T-helper 22 cell (primary cell): ENCODE data around the gene B3GALT6.
A peak's percentile ranks its signal among the peaks of the same experiment; 100 is the strongest.
"Not testable (repeated sequence)": the region's sequence is repeated elsewhere in the genome, so short reads cannot be mapped to it uniquely, and the experiment has no call there.

Source experiments
- DNase-seq: peaks from one replicate; pipeline ENCODE4 v3.0.0-alpha.2; 2020; ENCODE audit warnings: low read depth

Gene B3GALT6

GRCh38 chr1:1244192-1244811 lies 12.3 kb downstream of the B3GALT6 start:
- no peak for DNase-seq

GRCh38 chr1:1245178-1245816 lies 13.3 kb downstream of the B3GALT6 start:
- no peak for DNase-seq

GRCh38 chr1:1245817-1246576 lies 14.0 kb downstream of the B3GALT6 start:
- DNase-seq, result no peak

- DNase-seq, result no peak
Measured at GRCh38 chr1:1246577-1247340, 14.7 kb downstream of the B3GALT6 start, which contains the start of gene C1QTNF12. TSS of gene C1QTNF12 (minus strand) at chr1:1246722. CDS start at chr1:1246690, 32 bp downstream.

DNA sequence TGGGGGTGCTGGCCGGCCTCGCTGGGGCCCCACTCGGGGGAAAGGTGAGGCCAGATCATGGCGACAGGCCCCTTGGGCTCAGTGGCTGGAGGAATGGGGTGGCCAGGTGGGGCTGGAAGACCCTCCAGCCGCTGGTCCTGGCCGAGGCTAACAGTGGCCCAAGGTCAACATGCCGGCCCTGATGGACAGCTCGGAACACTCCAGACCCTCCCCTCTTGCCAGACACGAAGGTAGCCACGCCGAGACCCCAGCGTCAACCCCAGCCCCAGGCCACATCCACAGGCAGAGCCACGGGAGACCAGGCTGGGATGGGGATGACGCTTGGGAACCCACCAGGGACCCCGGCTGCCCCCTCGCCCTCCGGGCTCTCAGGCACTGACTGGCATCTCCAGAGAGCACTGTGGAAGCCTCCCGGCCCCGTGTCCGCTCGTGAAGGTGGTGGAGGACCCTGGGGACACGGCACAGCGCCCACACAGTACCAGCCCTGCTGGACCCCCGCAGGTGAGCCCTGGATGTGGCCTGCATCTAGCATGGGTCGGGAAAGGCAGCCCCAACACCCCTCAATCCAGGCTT lies 15.4 kb downstream of the B3GALT6 start:
- DNase-seq, result no peak

DNA sequence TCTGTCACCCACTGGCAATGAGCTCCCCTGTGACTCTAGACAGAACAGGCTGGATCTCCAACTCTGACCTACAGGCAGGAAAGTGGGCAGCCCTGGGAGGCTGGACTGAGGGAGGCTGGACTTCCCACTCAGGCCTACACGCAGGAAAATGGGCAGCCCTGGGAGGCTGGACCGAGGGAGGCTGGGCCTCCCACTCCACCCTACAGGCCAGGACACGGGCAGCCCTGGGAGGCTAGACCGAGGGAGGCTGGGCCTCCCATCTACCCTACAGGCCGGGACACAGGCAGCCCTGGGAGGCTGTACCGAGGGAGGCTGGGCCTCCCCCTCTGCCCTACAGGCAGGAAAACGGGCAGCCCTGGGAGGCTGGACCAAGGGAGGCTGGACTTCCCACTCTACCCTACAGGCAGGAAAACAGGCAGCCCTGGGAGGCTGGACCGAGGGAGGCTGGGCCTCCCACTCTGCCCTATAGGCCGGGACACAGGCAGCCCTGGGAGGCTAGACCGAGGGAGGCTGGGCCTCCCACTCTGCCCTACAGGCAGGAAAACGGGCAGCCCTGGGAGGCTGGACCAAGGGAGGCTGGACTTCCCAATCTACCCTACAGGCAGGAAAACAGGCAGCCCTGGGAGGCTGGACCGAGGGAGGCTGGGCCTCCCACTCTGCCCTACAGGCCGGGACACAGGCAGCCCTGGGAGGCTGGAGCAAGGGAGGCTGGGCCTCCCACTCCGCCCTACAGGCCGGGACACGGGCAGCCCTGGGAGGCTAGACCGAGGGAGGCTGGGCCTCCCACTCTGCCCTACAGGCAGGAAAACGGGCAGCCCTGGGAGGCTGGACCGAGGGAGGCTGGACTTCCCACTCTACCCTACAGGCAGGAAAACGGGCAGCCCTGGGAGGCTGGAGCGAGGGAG lies 16.2 kb downstream of the B3GALT6 start:
- not testable (repeated sequence) for DNase-seq

DNA sequence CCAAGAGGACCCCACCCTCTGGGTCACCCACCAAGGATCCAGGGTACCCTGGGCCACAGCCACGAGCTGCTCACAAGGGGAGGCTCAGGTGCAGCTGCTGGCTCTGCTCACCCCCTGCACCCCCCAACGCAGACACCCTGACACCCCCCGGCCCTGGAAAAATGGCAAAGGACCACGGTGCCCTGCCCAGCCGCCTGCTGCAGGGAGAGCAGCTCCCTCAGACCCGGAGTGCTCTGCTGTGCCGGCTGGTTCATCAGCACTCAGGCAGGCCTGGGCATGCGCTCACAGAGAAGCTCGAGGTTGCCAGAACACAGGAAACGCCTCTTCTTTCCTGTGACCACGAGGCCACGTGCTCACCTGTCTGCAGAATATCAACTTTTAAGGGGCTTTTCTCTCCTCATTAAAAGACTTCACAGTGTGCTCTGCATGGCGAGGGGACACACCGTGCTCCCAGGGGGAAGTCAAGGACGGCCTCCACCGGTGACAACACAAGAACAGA lies 18.8 kb downstream of the B3GALT6 start:
- DNase-seq, result peak; percentile 66

GRCh38 chr1:1253314-1253713 lies 21.3 kb downstream of the B3GALT6 start:
- no peak for DNase-seq

DNA sequence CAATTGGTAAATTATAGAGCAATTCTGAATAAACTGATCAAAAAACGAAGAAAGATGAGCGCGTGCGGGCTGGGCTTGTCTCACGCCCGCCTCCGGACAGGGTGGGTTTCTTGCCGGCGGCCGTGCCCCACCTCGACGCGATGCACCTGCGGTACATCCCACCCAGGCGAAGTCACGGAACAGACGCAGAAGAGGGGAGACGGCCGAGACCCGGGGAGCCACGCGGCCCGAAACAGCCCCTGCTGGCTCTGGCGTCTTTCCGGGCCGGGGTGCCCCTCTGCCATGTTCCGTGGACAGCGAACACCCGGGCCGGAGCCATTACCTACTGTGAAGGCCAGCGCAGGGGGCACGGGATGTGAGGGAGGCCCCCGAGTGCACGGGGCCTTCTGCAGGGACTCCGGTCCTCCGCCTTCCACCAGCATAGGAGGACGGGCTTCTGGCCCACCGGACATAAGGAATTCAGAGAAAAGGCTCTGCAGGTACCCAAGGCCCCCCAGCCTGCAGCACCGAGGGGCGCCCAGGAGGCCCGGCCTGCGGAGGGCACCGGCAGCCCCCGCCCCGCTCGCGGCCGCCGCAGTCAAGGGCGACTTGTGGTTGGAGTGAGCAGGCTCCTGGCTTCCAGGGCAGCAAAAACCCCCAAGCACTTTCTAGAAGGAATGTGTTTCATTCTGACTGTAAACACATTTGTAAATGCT lies 22.1 kb downstream of the B3GALT6 start:
- no peak for DNase-seq

GRCh38 chr1:1254667-1254998 lies 22.6 kb downstream of the B3GALT6 start:
- no peak for DNase-seq

DNA sequence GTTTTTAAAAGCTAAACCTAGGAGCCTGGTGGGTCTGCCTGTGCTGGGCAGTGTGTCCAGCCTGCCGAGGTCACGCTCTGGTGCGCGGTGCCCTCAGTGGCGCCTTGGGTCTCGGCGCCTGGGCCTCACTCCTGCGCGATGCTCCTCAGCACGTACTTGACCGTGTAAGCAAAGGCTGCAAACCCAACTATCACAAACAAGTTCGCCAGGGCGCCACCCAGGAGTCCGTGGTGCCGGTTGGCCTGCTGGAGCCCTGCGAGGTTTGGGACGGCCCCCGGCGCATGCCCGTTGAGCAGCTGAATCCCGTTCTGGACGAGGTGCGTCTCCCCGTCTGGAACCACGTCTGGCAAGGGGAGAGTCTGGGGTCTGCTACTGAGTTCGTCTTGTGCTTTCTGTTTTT lies 23.0 kb downstream of the B3GALT6 start:
- no peak for DNase-seq

DNA sequence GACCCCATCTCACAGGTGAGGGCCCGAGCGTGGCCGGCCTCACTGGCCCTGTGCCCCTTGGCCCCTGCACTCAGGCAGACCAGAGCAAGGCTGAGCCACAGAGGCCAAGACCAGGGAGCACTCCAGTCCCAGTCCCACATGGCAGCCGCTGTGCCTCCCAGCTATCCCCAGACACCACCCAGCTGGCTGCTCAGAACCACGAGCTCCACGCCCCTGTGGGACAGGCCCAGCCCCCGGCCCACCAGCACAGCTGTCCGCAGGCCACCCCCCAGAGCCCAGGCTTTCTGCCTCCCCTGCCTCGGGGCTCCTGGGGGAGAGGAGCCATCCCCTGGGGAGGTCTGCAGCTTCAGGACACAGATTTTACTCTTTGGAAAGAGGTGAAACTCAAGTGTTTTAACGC lies 23.6 kb downstream of the B3GALT6 start:
- no peak for DNase-seq

DNA sequence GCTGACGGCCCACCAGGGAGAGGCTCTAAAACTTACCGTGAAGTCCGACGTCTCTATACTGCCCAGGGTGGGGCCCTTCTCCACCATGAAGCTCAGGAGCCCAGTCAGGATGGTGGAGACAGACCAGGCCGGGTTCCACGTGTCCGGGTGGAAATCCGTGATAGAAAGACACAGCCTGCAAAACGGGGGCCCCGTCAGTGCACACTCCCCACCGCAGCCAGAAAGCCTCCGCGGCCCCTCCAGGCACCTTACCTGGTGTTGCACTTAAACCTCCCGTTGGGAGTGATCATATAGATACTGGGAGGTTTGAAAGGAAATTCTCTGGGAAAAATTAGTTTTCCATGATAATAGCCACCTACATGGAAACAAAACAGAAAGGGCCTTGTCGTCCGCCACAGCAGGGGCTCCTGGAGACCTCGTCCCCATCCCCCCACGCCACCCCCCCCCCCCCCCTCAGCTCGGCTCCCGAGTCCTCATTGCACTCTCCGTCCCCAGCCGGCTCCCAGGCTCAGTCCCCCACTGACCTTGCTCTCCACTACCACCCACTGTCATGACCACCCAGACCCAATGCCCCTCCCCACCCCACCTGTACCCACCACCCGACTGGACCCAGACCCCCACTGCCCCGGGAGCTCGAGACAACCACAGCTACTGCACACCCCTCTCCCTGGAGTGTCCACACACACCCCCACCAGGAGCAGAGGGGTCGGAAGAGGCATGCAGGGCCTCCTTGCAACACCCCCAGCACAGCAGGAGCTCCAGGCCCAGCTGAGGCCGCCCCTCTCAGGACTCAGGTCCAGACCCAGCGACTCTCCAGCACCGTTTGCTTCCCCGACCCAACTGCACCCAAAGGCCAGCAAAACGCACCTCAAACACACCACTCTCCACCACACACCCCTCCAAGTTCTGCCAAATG lies 25.2 kb downstream of the B3GALT6 start:
- no peak for DNase-seq

DNA sequence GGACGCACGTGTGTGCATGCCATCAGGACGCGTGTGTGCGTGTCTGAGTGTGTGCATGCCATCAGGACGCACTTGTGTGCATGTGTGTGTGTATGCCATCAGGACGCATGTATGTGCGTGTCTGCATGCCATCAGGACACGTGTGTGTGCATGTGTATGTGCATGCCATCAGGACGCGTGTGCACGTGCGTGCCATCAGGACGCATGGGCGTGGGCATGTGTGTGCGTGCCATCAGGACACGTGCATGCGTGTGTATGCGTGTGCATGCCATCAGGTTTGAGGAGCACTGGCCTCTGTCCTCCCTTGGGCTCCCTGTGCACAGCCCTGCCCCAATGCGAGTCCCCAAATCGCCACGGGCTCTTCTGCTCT lies 27.1 kb downstream of the B3GALT6 start:
- DNase-seq, result no peak

GRCh38 chr1:1259540-1259939 lies 27.5 kb downstream of the B3GALT6 start:
- no peak for DNase-seq

GRCh38 chr1:1259951-1260600 lies 28.0 kb downstream of the B3GALT6 start:
- DNase-seq, result no peak

GRCh38 chr1:1260843-1261560 lies 29.0 kb downstream of the B3GALT6 start:
- no peak for DNase-seq

DNA sequence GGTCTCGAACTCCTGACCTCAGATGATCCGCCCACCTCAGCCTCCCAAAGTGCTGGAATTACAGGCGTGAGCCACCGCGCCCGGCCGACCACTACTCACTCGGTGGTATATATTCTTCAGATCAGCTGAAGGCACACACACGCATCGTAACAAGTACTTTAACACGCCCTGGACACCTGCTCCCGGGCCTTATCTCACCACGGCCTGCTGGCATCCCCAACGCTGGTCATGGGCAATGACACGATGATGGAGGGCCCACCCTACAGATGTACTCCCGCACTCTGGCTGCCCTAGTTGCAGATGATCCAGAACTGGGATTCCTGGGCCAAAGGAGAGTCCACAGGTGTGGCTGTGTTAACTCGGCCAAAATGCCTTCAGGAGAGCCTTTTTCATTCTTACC lies 30.0 kb downstream of the B3GALT6 start:
- DNase-seq, result no peak
